Bronchial epithelial cell (primary cell): ENCODE measurements around the gene CALML5. TPM values are rescaled to one million over a fixed set of nuclear protein-coding genes. Genes with fewer than 3 reads are reported as not detected.
A peak's percentile ranks its signal among the peaks of the same experiment; 100 is the strongest.

Experiments used
- DNase-seq: peaks from one replicate; pipeline ENCODE4 v3.0.0-alpha.2; 2010; ENCODE audit warnings: low read depth
- FAIRE-seq: peaks from 2 replicates; lab custom pipeline; 2011; peaks lifted over from hg19 to GRCh38; lab: Jason Lieb, UNC
- H3K27me3 ChIP-seq: 2 replicates; pipeline ENCODE4 v1.5.1; 2011; ENCODE audit warnings: low read length; ENCODE audit not compliant: control insufficient read depth, insufficient read depth
- H3K36me3 ChIP-seq: 2 replicates; pipeline ENCODE4 v1.5.1; 2011; ENCODE audit warnings: low read length; ENCODE audit not compliant: control insufficient read depth, insufficient read depth
- H3K4me3 ChIP-seq: 2 replicates; pipeline ENCODE4 v1.5.1; 2011; ENCODE audit warnings: mild to moderate bottlenecking, low read depth, low read length, control low read depth
- total RNA-seq: library from RNA; depleted of rRNA; stranded (reverse); fragments of >200 nt; gene quantifications from 2 replicates; pipeline ENCODE4 v1.2.1, GENCODE V29; 2014
- TF ChIP-seq, protein P1 (sequence below): IDR thresholded peaks from 2 replicates; pipeline ENCODE4 v1.5.1; 2011; ENCODE audit warnings: mild to moderate bottlenecking, moderate library complexity, low read length, control low read depth, inconsistent platforms; ENCODE audit not compliant: insufficient read depth, severe bottlenecking

Gene CALML5
- total RNA-seq, 1 donor from 2014 or later: 0.79 TPM

DNA sequence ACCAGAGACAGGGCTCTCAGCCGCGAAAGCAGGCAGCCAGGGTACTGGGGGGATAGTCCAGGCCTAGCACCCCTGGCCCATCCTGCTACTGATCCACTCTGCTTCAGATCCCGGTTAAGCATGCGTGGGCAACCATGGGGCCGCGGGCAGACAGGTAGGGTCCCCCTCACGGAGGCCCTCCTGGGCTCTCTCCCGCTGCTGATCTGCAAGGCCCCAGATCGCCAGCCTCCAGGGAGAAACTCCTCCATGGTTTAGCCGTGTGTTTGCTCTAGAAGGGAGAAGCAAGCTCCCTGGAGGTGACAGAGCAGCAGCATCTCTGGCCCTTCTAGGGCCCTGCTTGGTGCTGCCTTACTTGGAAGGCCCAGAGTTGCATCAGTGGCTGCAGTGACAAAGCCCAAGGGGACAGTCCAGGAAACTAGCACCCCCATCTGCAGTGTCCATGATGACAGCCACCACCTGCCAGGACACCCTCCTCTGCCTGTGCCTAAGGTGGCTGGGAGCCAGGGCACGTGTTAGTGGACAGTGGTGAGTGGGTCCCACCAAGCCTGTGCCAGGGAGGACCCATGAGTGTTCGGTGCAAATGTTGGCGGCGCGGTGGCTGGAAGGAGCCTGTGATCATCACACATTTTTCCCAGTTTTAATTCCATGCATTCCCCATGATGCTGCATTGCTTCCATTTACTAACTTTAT lies 29.2 kb downstream of the CALML5 start:
- Histone ChIP-seq H3K36me3 (no peaks in the 10 kb centered on the region), H3K4me3 (no peak overlapping the region), H3K27me3 (no peaks in the 10 kb centered on the region)
- DNase-seq (no peak), FAIRE-seq (no peak)
- TF ChIP-seq, protein P1, sequence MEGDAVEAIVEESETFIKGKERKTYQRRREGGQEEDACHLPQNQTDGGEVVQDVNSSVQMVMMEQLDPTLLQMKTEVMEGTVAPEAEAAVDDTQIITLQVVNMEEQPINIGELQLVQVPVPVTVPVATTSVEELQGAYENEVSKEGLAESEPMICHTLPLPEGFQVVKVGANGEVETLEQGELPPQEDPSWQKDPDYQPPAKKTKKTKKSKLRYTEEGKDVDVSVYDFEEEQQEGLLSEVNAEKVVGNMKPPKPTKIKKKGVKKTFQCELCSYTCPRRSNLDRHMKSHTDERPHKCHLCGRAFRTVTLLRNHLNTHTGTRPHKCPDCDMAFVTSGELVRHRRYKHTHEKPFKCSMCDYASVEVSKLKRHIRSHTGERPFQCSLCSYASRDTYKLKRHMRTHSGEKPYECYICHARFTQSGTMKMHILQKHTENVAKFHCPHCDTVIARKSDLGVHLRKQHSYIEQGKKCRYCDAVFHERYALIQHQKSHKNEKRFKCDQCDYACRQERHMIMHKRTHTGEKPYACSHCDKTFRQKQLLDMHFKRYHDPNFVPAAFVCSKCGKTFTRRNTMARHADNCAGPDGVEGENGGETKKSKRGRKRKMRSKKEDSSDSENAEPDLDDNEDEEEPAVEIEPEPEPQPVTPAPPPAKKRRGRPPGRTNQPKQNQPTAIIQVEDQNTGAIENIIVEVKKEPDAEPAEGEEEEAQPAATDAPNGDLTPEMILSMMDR: no peak

DNA sequence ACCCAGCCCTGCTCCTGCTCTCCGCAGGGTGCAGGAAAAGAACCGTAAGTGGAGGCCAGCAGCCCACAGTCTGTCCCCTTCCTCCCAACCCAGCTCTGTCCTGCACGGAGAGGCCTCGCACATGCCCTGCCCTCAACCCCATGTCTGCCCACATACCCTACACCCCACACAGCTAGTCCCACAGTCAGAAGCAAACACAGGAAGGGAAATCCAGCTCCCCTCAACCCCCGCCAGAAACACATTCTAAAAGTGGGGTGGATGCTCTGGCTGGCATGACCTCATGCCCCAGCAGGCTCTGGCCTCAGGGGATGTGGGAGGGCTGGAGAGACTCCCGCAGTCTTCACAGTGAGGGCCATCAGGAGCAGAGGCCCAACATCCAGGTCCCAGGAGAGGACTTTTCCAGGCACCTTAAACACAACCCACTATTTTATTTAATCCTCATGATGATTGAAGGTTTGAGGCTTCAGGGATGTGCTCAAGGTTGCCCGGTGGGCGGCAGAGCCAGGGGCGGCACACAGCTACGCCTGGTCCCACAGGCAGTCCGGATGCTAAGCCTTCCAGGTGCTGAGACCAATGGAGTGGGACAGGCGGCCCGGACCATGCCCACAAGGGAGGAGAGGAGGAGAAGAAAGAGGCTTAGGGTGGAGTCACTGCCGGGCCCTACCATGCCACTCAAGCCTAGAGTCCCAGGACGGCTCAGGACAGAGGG lies 29.9 kb downstream of the CALML5 start:
- H3K27me3 ChIP-seq: no peaks in the 10 kb centered on the region
- H3K36me3 ChIP-seq: no peaks in the 10 kb centered on the region
- TF ChIP-seq, protein P1: no peak
- no peak for DNase-seq
- no peak for FAIRE-seq
- H3K4me3 ChIP-seq: no peak overlapping the region

DNA sequence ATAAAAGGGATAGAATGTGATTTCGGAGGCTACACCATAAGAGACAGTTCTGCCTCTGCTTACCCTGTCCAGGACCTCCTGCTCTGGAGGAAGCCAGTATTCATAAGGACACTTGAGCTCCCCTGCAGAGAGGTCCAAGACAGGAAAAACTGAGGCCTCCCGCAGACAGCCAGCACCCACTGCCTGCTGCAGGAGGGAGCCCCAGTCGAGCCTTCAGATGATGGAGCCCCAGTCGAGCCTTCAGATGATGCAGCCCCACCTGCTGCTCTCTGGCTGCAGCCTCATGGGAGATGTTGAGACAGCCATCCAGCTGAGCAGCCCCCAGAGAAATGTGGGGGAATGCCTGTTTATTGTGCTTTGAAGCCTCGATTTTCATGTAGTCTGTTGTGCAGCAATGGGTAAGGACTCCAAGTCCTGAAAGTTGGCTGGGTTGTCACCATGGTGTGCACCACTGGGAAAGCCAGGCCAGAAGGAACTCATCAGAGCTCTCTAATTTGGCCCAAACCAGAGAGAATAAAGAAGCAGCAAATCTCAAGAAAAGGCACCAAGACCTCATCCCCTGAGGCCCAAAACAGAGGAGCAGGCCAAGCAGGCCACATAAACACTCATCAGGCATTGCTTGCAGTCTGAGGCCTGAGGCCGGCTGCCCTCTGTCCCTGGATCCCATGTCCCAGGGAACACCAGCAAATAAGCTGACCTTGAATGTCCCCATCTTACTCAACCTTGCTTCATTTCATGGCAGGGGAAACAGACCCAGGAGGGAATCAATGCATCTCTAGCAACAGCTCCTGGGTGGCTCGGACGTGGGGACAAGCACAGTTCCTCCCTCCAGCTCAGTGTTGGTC lies 30.9 kb downstream of the CALML5 start:
- peak; percentile 60 for FAIRE-seq
- Histone ChIP-seq H3K4me3 (no peak overlapping the region), H3K36me3 (no peaks in the 10 kb centered on the region), H3K27me3 (no peaks in the 10 kb centered on the region)
- TF ChIP-seq, protein P1: no peak
- DNase-seq: no peak

DNA sequence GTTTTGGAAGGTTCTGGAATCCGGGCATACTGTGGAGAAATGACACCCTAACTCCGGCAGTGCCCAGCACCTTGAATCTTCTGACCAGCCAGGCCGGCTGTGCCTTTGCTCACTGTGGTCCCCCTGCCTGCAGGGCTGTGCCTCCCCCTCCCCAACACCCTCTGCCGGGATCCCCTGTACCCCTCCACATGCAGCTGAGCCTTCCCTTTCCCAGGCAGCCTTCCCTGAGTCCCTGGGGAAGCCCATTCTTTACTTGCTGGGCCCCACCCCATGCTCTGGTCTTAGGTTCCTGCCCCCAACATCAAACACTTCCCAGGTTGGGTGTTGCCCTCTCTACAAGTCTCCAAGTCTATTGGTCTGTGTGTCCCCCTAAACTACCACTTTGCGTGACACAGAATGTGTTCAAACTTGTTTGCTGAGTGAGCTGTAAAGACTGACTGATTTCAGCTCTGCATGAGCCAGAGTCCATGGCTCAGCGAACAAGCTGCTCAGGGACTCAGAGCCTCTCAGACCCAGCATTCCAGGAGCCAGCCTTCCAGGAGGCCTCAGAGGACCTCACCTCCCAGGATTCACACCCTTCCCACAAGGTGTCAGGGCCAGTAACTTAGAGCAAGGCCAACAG lies 31.6 kb downstream of the CALML5 start:
- no peaks in the 10 kb centered on the region for H3K36me3 ChIP-seq
- H3K27me3 ChIP-seq: no peaks in the 10 kb centered on the region
- TF ChIP-seq, protein P1: no peak
- DNase-seq (peak; percentile 74), FAIRE-seq (peak; percentile 88)
- H3K4me3 ChIP-seq: no peak overlapping the region

DNA sequence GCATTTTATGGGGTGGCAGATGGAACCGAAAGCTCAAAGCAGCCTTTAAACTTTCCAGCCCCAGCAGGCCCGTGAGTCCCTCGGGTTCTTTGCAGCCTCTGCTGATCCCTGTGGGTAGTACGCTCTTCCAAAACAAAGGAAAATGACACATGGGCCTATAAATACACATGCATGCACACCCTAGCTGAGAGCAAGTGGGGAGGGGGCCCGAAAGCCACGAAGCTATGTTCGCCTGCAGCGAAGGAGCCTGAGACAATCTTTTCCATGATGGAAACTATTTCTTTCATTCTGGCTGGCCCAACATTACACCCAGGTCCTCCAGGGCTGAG lies 32.2 kb downstream of the CALML5 start:
- TF ChIP-seq, protein P1: no peak
- H3K36me3 ChIP-seq: no peaks in the 10 kb centered on the region
- no peaks in the 10 kb centered on the region for H3K27me3 ChIP-seq
- no peak overlapping the region for H3K4me3 ChIP-seq
- no peak for DNase-seq
- FAIRE-seq: peak; percentile 32
